ENCODE data around the gene CSNK1D. TPM values are rescaled to one million over a fixed set of nuclear protein-coding genes. Genes with fewer than 3 reads are reported as not detected.

CSNK1D gene
- total RNA-seq, 1 experiment from 2014 or later: 111 TPM

DNA sequence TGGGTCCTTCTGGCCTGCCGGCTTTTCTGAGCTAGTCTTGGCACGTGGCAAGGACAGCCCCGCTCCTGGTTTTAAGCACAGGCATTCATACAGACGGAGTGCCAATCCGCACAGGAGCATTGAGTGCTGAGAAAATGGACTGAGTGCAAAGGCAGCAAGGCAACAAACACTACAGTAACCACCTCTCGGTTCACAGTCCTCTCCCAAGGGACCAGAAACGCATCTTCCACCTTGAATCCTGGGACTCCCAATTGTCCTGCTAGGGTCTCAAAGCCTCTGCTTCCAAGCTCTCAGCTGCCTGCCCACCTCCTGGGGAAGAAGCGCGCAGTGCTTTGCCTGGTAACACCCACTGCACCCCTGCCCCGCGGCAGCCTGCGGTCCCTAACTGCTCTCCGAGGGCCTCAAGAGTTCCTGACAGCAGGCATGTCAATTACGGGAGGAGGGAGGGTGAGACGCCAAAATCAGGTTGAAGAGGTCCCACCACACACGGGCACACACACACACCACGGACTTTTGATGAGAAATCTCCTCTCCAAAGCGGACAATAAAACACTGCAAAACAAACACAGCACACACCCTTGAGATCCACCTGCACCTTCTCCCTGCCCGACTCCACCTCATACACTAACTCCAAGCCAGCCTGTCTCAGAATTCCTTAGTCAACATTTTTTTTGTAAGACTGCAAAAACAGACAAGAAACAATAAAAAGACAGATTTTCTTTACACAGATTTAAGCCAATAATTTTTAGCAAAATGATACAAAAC is 29.7 kb downstream of the CSNK1D start (continued):
- TF ChIP-seq PRDM15 (CRISPR knock-in tag; IDR thresholded peaks at IDR 0.05) (no peak), AFF4 (CRISPR knock-in tag; IDR thresholded peaks at IDR 0.05; ENCODE audit: borderline replicate concordance) (no peak)

DNA sequence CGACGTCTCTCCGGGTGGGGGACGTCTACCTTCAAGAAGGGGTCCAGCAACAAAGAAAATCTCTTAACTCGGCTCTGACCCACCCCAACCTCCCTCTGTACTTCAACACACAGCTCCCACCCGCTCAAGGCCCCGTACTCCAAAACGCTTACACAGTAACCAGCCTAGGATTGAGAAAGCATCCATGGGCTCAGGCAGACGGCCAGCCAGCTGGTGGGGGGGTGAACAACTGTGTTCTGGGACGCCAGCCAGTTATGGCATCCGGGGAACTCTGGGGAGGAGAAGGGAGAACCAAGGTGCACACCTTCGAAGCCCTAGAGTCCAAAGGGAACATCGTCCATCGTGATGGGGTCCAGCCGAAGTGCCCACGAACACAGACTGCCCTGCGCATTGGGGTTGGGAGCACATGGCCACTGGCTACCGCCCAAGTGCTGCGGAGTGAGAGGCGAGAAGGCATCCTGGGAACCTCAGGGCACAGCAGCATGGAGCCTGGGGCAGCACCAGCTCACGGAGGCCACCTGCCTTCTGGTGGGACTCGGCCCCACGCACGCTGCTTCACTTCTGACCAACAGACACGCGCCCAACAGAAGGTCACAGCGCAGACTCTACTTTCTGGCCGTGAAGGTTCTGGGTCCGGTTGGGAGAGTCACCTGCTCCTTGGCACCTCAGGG is 30.4 kb downstream of the CSNK1D start:
- POLR2A ChIA-PET: interaction anchor here (1.1 kb wide), 1 partner anchor 14 kb away, joined by 3 read pairs; the partner anchor contains the start of gene SLC16A3
- no peak for DNase-seq (ENCODE audit: low spot score)

DNA sequence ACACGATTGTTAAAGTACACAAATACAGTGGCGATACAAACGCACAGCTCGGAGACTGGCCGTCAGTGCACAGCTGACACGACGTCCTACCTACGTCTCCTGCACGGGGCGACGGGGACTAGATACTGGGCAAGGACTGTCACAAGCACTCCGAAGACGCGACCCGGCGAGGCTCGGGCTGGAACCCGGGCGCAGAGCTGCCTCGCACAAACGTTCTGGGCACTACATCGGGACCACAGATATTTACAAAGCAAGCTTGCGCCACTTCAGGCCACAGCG is 30.9 kb downstream of the CSNK1D start:
- Mint-ChIP-seq H3K4me1 (peaks cover 4% of the 10 kb centered on the region; the same call in 1 of the 2 replicates), H3K36me3 (peaks cover 47% of the 10 kb centered on the region)
- POLR2A ChIA-PET: interaction anchor here (1.1 kb wide), 1 partner anchor 14 kb away, joined by 3 read pairs; the partner anchor contains the start of gene SLC16A3
- TF ChIP-seq IRF2 (CRISPR knock-in tag; IDR thresholded peaks at IDR 0.05; ENCODE audit: borderline replicate concordance, low read depth): no peak
- TF ChIP-seq ZNF671 (CRISPR knock-in tag; IDR thresholded peaks at IDR 0.05): no peak
- no peak for TF ChIP-seq EMX1 (CRISPR knock-in tag; IDR thresholded peaks at IDR 0.05)
- TF ChIP-seq RORB (CRISPR knock-in tag; IDR thresholded peaks at IDR 0.05): no peak
- no peak for TF ChIP-seq JAZF1 (CRISPR knock-in tag; IDR thresholded peaks at IDR 0.05)
- no peak for TF ChIP-seq ZBTB21 (CRISPR knock-in tag; IDR thresholded peaks at IDR 0.05; ENCODE audit: borderline replicate concordance)
- TF ChIP-seq, protein P1, sequence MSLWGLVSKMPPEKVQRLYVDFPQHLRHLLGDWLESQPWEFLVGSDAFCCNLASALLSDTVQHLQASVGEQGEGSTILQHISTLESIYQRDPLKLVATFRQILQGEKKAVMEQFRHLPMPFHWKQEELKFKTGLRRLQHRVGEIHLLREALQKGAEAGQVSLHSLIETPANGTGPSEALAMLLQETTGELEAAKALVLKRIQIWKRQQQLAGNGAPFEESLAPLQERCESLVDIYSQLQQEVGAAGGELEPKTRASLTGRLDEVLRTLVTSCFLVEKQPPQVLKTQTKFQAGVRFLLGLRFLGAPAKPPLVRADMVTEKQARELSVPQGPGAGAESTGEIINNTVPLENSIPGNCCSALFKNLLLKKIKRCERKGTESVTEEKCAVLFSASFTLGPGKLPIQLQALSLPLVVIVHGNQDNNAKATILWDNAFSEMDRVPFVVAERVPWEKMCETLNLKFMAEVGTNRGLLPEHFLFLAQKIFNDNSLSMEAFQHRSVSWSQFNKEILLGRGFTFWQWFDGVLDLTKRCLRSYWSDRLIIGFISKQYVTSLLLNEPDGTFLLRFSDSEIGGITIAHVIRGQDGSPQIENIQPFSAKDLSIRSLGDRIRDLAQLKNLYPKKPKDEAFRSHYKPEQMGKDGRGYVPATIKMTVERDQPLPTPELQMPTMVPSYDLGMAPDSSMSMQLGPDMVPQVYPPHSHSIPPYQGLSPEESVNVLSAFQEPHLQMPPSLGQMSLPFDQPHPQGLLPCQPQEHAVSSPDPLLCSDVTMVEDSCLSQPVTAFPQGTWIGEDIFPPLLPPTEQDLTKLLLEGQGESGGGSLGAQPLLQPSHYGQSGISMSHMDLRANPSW (CRISPR knock-in tag; conservative IDR thresholded peaks at IDR 0.05; ENCODE audit: low read depth): no peak
- no peak for TF ChIP-seq PRDM15 (CRISPR knock-in tag; IDR thresholded peaks at IDR 0.05)
- no peak for TF ChIP-seq PREB (CRISPR knock-in tag; IDR thresholded peaks at IDR 0.05; ENCODE audit: borderline replicate concordance)
- TF ChIP-seq ATF1 (CRISPR knock-in tag; IDR thresholded peaks at IDR 0.05): no peak

More for the DNA sequence above, 30.4 kb downstream of the CSNK1D start:
- ATAC-seq: no peak
- H3K36me3 Mint-ChIP-seq: peaks cover 52% of the 10 kb centered on the region
- H3K4me1 Mint-ChIP-seq: peaks cover 4% of the 10 kb centered on the region; the same call in 1 of the 2 replicates
- no peak overlapping the region for H3K4me3 Mint-ChIP-seq
- no peaks in the 10 kb centered on the region for H3K27me3 Mint-ChIP-seq (ENCODE audit: low read depth)
- TF ChIP-seq ESRRA (CRISPR knock-in tag; IDR thresholded peaks at IDR 0.05; ENCODE audit: borderline replicate concordance): no peak
- no peak for TF ChIP-seq NR3C1 (CRISPR knock-in tag; conservative IDR thresholded peaks at IDR 0.05; ENCODE audit: low read depth)
- TF ChIP-seq ZNF232 (CRISPR knock-in tag; IDR thresholded peaks at IDR 0.05): no peak
- no peak for TF ChIP-seq SOX15 (CRISPR knock-in tag; IDR thresholded peaks at IDR 0.05)
- TF ChIP-seq USF2 (CRISPR knock-in tag; IDR thresholded peaks at IDR 0.05): no peak
- no peaks in the 10 kb centered on the region for H3K9me3 Mint-ChIP-seq
- CTCF ChIA-PET: no interaction called here
- no peak overlapping the region for H3K27ac Mint-ChIP-seq

More for the DNA sequence above, 30.9 kb downstream of the CSNK1D start:
- Mint-ChIP-seq H3K9me3 (no peaks in the 10 kb centered on the region), H3K27me3 (ENCODE audit: low read depth) (no peaks in the 10 kb centered on the region), H3K27ac (no peak overlapping the region), H3K4me3 (no peak overlapping the region)
- DNase-seq (ENCODE audit: low spot score) (no peak), ATAC-seq (no peak)
- CTCF ChIA-PET: no interaction called here
